ENCODE data around the gene TM9SF1. TPM values are rescaled to one million over a fixed set of nuclear protein-coding genes. Genes with fewer than 3 reads are reported as not detected.

The TM9SF1 gene
- total and polyA plus RNA-seq, 9 of the 15 experiments (the other 6 are each of a cell fraction or from before 2014, with no cell fraction given): 5.3 to 20.3 (median 11.8) TPM

DNA sequence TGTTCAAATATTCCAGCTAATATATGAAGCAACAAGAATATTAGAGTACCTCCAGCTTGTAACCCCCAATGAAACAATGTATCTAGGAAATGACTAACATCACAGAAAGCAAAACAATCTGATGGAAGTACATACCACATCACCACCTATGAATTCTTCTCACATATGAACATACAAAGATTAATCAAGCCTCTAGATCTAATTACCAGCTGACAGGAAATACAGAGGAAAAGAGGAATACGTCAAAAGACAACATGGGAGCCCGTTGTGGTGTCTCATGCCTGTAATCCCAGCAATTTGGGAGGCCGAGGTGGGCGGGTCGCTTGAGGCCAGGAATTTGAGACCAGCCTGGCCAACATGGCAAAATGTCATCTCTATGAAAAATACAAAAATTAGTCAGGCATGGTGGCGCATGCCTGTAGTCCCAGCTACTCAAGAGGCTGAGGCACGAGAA is 29.4 kb upstream of the TM9SF1 start:
- ATAC-seq (no peak), FAIRE-seq (no peak), DNase-seq (ENCODE audit: extremely low read depth in 1 of 4, low spot score in 3 of 4) (no peak)
- H3K9me1 ChIP-seq (ENCODE audit: control insufficient read depth, insufficient read depth, low read length): no peaks in the 10 kb centered on the region
- intact Hi-C loops (cut with micrococcal nuclease): no loop called here
- BruUV-seq (replicated peaks): no TSS peak
- in situ Hi-C loops (cut with MboI): no loop called here
- H3K9me3 ChIP-seq (replicated peaks; ENCODE audit: control insufficient read depth, insufficient read depth, low read depth, low read length): no peaks in the 10 kb centered on the region
- peaks cover 44% of the 10 kb centered on the region for H3K79me2 ChIP-seq (ENCODE audit: control insufficient read depth, insufficient read depth, low read length)
- ChIA-PET POLR2A (interaction anchor here (1.2 kb wide), 1 partner anchor 8 kb away, joined by 4 read pairs; the partner anchor contains the start of gene MDP1), CTCF (ENCODE audit: low intra/inter-chr PET ratio) (no interaction called here)
- no peak overlapping the region for H3K27ac ChIP-seq (ENCODE audit: extremely low read depth, low read depth, low read length)
- H3K4me2 ChIP-seq (ENCODE audit: insufficient read depth, low read length): no peak overlapping the region
- no peaks in the 10 kb centered on the region; a peak in 1 of 5 replicates for H3K4me1 ChIP-seq (replicated peaks in 1 of 2; ENCODE audit: control insufficient read depth in 2 of 2, insufficient read depth in 2 of 2, low read length in 2 of 2)
- H2AFZ ChIP-seq (ENCODE audit: low read depth, low read length): no peak overlapping the region
- H3K4me3 ChIP-seq: no peak overlapping the region
- no peak overlapping the region for H3K9ac ChIP-seq (ENCODE audit: insufficient read depth in 1 of 2, low read depth in 2 of 2, low read length in 2 of 2)
- 93% methylated on average over 7 of the region's 7 CpGs for WGBS (ENCODE audit: insufficient coverage, low coverage, missing lambda C conversion rate)
- no peaks in the 10 kb centered on the region for H4K20me1 ChIP-seq (replicated peaks; ENCODE audit: control insufficient read depth, insufficient read depth, low read length)
- H3K36me3 ChIP-seq (ENCODE audit: control insufficient read depth, insufficient read depth, low read length): peaks cover 12% of the 10 kb centered on the region; the same call in 1 of the 3 replicates
- H3K27me3 ChIP-seq (ENCODE audit: control insufficient read depth in 2 of 2, insufficient read depth in 2 of 2, low read length in 2 of 2): no peaks in the 10 kb centered on the region
- TF ChIP-seq SRSF3 (IDR thresholded peaks at IDR 0.05; ENCODE audit: insufficient read depth, low read length) (no peak), MTA3 (IDR thresholded peaks at IDR 0.05; ENCODE audit: borderline replicate concordance) (no peak), ARID2 (IDR thresholded peaks at IDR 0.05) (no peak), ZNF707 (CRISPR knock-in tag; conservative IDR thresholded peaks at IDR 0.05) (no peak), ZNF184 (CRISPR knock-in tag; IDR thresholded peaks at IDR 0.05) (no peak), POLR3A (IDR thresholded peaks at IDR 0.05; ENCODE audit: borderline replicate concordance, extremely low read depth, insufficient read depth, insufficient read length) (no peak), ELF4 (CRISPR knock-in tag; IDR thresholded peaks at IDR 0.05) (no peak), ZNF408 (CRISPR knock-in tag; IDR thresholded peaks at IDR 0.05; ENCODE audit: low read depth) (no peak), TRIM28 (IDR thresholded peaks at IDR 0.05) (no peak), CTBP1 (IDR thresholded peaks at IDR 0.05; ENCODE audit: borderline replicate concordance) (no peak), PHB2 (IDR thresholded peaks at IDR 0.05; ENCODE audit: low read depth) (no peak), POLR2B (IDR thresholded peaks at IDR 0.05; ENCODE audit: low read depth, partially characterized antibody) (no peak)
- TF ChIP-seq, protein P1, sequence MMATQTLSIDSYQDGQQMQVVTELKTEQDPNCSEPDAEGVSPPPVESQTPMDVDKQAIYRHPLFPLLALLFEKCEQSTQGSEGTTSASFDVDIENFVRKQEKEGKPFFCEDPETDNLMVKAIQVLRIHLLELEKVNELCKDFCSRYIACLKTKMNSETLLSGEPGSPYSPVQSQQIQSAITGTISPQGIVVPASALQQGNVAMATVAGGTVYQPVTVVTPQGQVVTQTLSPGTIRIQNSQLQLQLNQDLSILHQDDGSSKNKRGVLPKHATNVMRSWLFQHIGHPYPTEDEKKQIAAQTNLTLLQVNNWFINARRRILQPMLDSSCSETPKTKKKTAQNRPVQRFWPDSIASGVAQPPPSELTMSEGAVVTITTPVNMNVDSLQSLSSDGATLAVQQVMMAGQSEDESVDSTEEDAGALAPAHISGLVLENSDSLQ (IDR thresholded peaks at IDR 0.05): no peak
- TF ChIP-seq, protein P2, sequence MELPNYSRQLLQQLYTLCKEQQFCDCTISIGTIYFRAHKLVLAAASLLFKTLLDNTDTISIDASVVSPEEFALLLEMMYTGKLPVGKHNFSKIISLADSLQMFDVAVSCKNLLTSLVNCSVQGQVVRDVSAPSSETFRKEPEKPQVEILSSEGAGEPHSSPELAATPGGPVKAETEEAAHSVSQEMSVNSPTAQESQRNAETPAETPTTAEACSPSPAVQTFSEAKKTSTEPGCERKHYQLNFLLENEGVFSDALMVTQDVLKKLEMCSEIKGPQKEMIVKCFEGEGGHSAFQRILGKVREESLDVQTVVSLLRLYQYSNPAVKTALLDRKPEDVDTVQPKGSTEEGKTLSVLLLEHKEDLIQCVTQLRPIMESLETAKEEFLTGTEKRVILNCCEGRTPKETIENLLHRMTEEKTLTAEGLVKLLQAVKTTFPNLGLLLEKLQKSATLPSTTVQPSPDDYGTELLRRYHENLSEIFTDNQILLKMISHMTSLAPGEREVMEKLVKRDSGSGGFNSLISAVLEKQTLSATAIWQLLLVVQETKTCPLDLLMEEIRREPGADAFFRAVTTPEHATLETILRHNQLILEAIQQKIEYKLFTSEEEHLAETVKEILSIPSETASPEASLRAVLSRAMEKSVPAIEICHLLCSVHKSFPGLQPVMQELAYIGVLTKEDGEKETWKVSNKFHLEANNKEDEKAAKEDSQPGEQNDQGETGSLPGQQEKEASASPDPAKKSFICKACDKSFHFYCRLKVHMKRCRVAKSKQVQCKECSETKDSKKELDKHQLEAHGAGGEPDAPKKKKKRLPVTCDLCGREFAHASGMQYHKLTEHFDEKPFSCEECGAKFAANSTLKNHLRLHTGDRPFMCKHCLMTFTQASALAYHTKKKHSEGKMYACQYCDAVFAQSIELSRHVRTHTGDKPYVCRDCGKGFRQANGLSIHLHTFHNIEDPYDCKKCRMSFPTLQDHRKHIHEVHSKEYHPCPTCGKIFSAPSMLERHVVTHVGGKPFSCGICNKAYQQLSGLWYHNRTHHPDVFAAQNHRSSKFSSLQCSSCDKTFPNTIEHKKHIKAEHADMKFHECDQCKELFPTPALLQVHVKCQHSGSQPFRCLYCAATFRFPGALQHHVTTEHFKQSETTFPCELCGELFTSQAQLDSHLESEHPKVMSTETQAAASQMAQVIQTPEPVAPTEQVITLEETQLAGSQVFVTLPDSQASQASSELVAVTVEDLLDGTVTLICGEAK (IDR thresholded peaks at IDR 0.05): no peak
- TF ChIP-seq, protein P2 (CRISPR knock-in tag; IDR thresholded peaks at IDR 0.05): no peak
